Neural cell (in vitro differentiated cells): ENCODE measurements around the gene DIS3L2. TPM values are rescaled to one million over a fixed set of nuclear protein-coding genes. Genes with fewer than 3 reads are reported as not detected.
"Not testable (repeated sequence)": the region's sequence is repeated elsewhere in the genome, so short reads cannot be mapped to it uniquely, and the experiment has no call there.

Experiments used
- H2AFZ ChIP-seq: fragments of 200-600, 300-800 bp; sonication (generic), shearing (Covaris generic); 2 replicates; pipeline ENCODE4 v1.6.0; 2014; ENCODE audit warnings: low read depth, mild to moderate bottlenecking, antibody characterized with exemption, low read length, moderate library complexity
- H3F3A ChIP-seq: fragments of 200-600 bp; shearing (Covaris generic); 2 replicates; pipeline ENCODE4 v1.6.1; 2016; ENCODE audit warnings: mild to moderate bottlenecking, moderate library complexity, mixed read lengths, antibody characterized with exemption, low read length; ENCODE audit not compliant: insufficient read depth, poor library complexity, severe bottlenecking
- H3K27ac ChIP-seq: fragments of 200-600, 300-800 bp; sonication (generic), shearing (Covaris generic); 2 replicates; pipeline ENCODE4 v1.5.1; 2014; ENCODE audit warnings: mild to moderate bottlenecking, low read length, moderate library complexity
- H3K27me3 ChIP-seq: fragments of 300-800, 200-600 bp; sonication (generic), shearing (Covaris generic); 2 replicates; pipeline ENCODE4 v1.6.0; 2014; ENCODE audit warnings: mild to moderate bottlenecking, low read depth, low read length, moderate library complexity; ENCODE audit not compliant: insufficient read depth
- H3K36me3 ChIP-seq: fragments of 300-800, 200-600 bp; sonication (generic), shearing (Covaris generic); 2 replicates; pipeline ENCODE4 v1.5.1; 2014; ENCODE audit warnings: mild to moderate bottlenecking, antibody characterized with exemption, low read length, moderate library complexity; ENCODE audit not compliant: insufficient read depth
- H3K4me2 ChIP-seq: fragments of 300-800, 200-600 bp; sonication (generic), shearing (Covaris generic); 2 replicates; pipeline ENCODE4 v1.6.0; 2014; ENCODE audit warnings: mild to moderate bottlenecking, low read length
- H3K4me3 ChIP-seq: fragments of 300-800, 200-600 bp; sonication (generic), shearing (Covaris generic); 2 replicates; pipeline ENCODE4 v1.5.1; 2014; ENCODE audit warnings: mild to moderate bottlenecking, low read length, moderate library complexity
- H3K79me2 ChIP-seq: fragments of 200-600 bp; shearing (Covaris generic); replicated peaks from 2 replicates; pipeline ENCODE4 v1.6.0; 2014; ENCODE audit warnings: mild to moderate bottlenecking, low read length, moderate library complexity; ENCODE audit not compliant: insufficient read depth
- H3K9ac ChIP-seq: fragments of 300-800, 200-600 bp; sonication (generic), shearing (Covaris generic); 2 replicates; pipeline ENCODE4 v1.6.1; 2016; ENCODE audit warnings: mild to moderate bottlenecking, low read length, mixed read lengths
- H3K9me2 ChIP-seq: fragments of 200-600 bp; shearing (Covaris generic); 2 replicates; pipeline ENCODE4 v1.6.1; 2016; ENCODE audit warnings: mild to moderate bottlenecking, low read length, mixed read lengths; ENCODE audit not compliant: insufficient read depth
- H3K9me3 ChIP-seq: fragments of 200-600, 300-800 bp; sonication (generic), shearing (Covaris generic); 2 replicates; pipeline ENCODE4 v1.6.1; 2016; ENCODE audit warnings: mild to moderate bottlenecking, mixed run types, low read length, moderate library complexity, mixed read lengths
- H4K20me1 ChIP-seq: fragments of 200-600 bp; shearing (Covaris generic); 2 replicates; pipeline ENCODE4 v1.6.1; 2016; ENCODE audit warnings: mild to moderate bottlenecking, mixed run types; ENCODE audit not compliant: insufficient read depth
- CTCF ChIP-seq: fragments of 450-650 bp; IDR thresholded peaks from 2 replicates; pipeline ENCODE4 v1.5.1; 2014; ENCODE audit warnings: antibody characterized with exemption, mild to moderate bottlenecking, moderate library complexity; ENCODE audit not compliant: poor library complexity, severe bottlenecking
- EP300 ChIP-seq: fragments of 450-650 bp; conservative IDR thresholded peaks from 2 replicates; pipeline ENCODE4 v1.6.1; 2014; ENCODE audit warnings: antibody characterized with exemption, mild to moderate bottlenecking, moderate library complexity; ENCODE audit not compliant: poor library complexity, severe bottlenecking
- EZH2 ChIP-seq: fragments of 200-600, 300-800 bp; shearing (Covaris generic), sonication (generic); IDR thresholded peaks from 2 replicates; pipeline ENCODE4 v1.6.1; 2014; ENCODE audit warnings: antibody characterized with exemption, low read length, borderline replicate concordance, mild to moderate bottlenecking; ENCODE audit not compliant: insufficient read depth, poor library complexity, severe bottlenecking
- MXI1 ChIP-seq: fragments of 450-650 bp; conservative IDR thresholded peaks from 2 replicates; pipeline ENCODE4 v1.6.1; 2014; ENCODE audit warnings: antibody characterized with exemption, mild to moderate bottlenecking; ENCODE audit not compliant: poor library complexity, severe bottlenecking
- POLR2AphosphoS5 ChIP-seq: IDR thresholded peaks from 2 replicates; pipeline ENCODE4 v1.6.1; 2012
- RAD21 ChIP-seq: fragments of 450-650 bp; conservative IDR thresholded peaks from 2 replicates; pipeline ENCODE4 v1.6.1; 2014; ENCODE audit warnings: antibody characterized with exemption, mild to moderate bottlenecking, moderate library complexity
- REST ChIP-seq: IDR thresholded peaks from 2 replicates; pipeline ENCODE4 v1.6.1; 2012; ENCODE audit warnings: borderline replicate concordance
- SMC3 ChIP-seq: fragments of 450-650 bp; conservative IDR thresholded peaks from 2 replicates; pipeline ENCODE4 v1.6.1; 2014; ENCODE audit warnings: antibody characterized with exemption, mild to moderate bottlenecking, moderate library complexity; ENCODE audit not compliant: poor library complexity
- TAF1 ChIP-seq: IDR thresholded peaks from 2 replicates; pipeline ENCODE4 v1.6.1; 2012; ENCODE audit warnings: low read depth
- polyA plus RNA-seq: library from polyadenylated mRNA; depleted of rRNA; stranded (reverse); fragments of >200 nt; gene quantifications from 2 replicates; pipeline ENCODE4 v1.2.3, GENCODE V29; 2014

The DIS3L2 gene
- polyA plus RNA-seq, 1 donor from 2014 or later: 20.0 TPM

GRCh38 chr2:232170396-232170795 is 208.9 kb downstream of the DIS3L2 start:
- no peaks in the 10 kb centered on the region for H3F3A ChIP-seq
- no peaks in the 10 kb centered on the region for H3K36me3 ChIP-seq
- no peak overlapping the region for H3K4me2 ChIP-seq
- H3K27ac ChIP-seq: no peak overlapping the region
- H3K9ac ChIP-seq: no peak overlapping the region
- TF ChIP-seq EP300: no peak
- TF ChIP-seq CTCF: no peak
- no peak for TF ChIP-seq SMC3
- no peak for TF ChIP-seq POLR2AphosphoS5
- no peak for TF ChIP-seq TAF1
- no peak for TF ChIP-seq MXI1
- no peaks in the 10 kb centered on the region for H4K20me1 ChIP-seq
- no peak overlapping the region for H3K4me3 ChIP-seq
- no peaks in the 10 kb centered on the region for H3K9me2 ChIP-seq
- no peaks in the 10 kb centered on the region for H3K27me3 ChIP-seq
- no peak overlapping the region for H2AFZ ChIP-seq
- no peaks in the 10 kb centered on the region for H3K9me3 ChIP-seq
- H3K79me2 ChIP-seq: no peaks in the 10 kb centered on the region

GRCh38 chr2:232174662-232175061 is 213.1 kb downstream of the DIS3L2 start:
- Histone ChIP-seq H3K4me2 (no peak overlapping the region), H2AFZ (no peak overlapping the region), H3K27ac (no peak overlapping the region), H3K36me3 (no peaks in the 10 kb centered on the region), H3K9me2 (no peaks in the 10 kb centered on the region), H4K20me1 (no peaks in the 10 kb centered on the region), H3K9ac (no peak overlapping the region), H3K79me2 (no peaks in the 10 kb centered on the region), H3K4me3 (no peak overlapping the region), H3F3A (no peaks in the 10 kb centered on the region), H3K27me3 (no peaks in the 10 kb centered on the region), H3K9me3 (no peaks in the 10 kb centered on the region)
- no peak for TF ChIP-seq POLR2AphosphoS5
- no peak for TF ChIP-seq SMC3
- no peak for TF ChIP-seq EP300
- no peak for TF ChIP-seq RAD21
- no peak for TF ChIP-seq EZH2
- TF ChIP-seq TAF1: no peak
- no peak for TF ChIP-seq MXI1
- no peak for TF ChIP-seq REST
- no peak for TF ChIP-seq CTCF

- H4K20me1 ChIP-seq, H3K27ac ChIP-seq, H3K79me2 ChIP-seq, H2AFZ ChIP-seq, H3K9ac ChIP-seq, H3K4me3 ChIP-seq, H3K4me2 ChIP-seq, H3K27me3 ChIP-seq, H3K36me3 ChIP-seq, H3K9me3 ChIP-seq, H3K9me2 ChIP-seq, H3F3A ChIP-seq: not testable (repeated sequence)
Observed at GRCh38 chr2:232176587-232176986, 215.1 kb downstream of the DIS3L2 start.
